Breast epithelium (tissue), 3 donors: ENCODE measurements around the gene MTFR2.

Experiments used
- CTCF ChIP-seq, 3 donors: fragments of 450-650 bp; IDR thresholded peaks; one replicate each; pipeline ENCODE4 v1.5.1; 2016 to 2017; ENCODE audit warnings: antibody characterized with exemption in 3 of 3, mild to moderate bottlenecking in 3 of 3, moderate library complexity in 3 of 3
- POLR2A ChIP-seq: fragments of 450-650 bp; IDR thresholded peaks from one replicate; pipeline ENCODE4 v1.6.1; 2016; ENCODE audit warnings: antibody characterized with exemption, mild to moderate bottlenecking, moderate library complexity
- POLR2AphosphoS5 ChIP-seq, 3 donors: sonication (generic); formaldehyde crosslinking; IDR thresholded peaks; one replicate each; pipeline ENCODE4 v1.6.1; 2017; ENCODE audit warnings: antibody characterized with exemption in 3 of 3

DNA sequence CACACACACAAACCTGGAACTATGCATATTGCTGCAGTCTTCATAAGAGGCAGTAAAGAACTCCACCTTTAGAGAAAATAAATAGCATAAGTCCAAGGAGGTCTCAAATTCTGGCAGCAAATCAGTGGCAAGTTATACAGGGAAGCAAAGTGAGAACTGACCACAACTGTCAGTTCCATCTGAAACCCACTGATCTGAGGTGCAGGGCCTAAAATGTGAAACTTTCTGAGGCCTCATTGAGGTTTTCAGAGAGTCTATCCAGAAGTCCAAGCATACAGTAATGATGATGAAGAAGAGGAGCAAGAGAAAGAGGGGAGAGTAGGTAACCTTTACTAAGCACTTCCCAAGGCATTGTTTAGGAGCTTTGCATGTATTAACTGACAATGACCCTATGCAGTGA, 36.3 kb downstream of the MTFR2 start:
- TF ChIP-seq POLR2AphosphoS5 (IDR thresholded peaks at IDR 0.05) (no peak), CTCF (IDR thresholded peaks at IDR 0.05) (no peak), POLR2A (no peak)
